NT2/D1 (cell line): ENCODE results near the gene POMGNT2.

ENCODE experiments used
- DNase-seq: peaks from one replicate; pipeline ENCODE4 v3.0.0-alpha.2; 2011; ENCODE audit warnings: low read depth, low spot score
- H3K27me3 ChIP-seq: 2 replicates; pipeline ENCODE4 v1.6.0; 2011; ENCODE audit warnings: mild to moderate bottlenecking; ENCODE audit not compliant: insufficient read length, insufficient read depth
- H3K36me3 ChIP-seq: 2 replicates; pipeline ENCODE4 v1.6.1; 2011; ENCODE audit warnings: mild to moderate bottlenecking, low read length, mixed read lengths; ENCODE audit not compliant: insufficient read depth, insufficient read length
- H3K4me1 ChIP-seq: 2 replicates; pipeline ENCODE4 v1.5.1; 2011; ENCODE audit not compliant: insufficient read depth, insufficient read length
- H3K4me3 ChIP-seq: 2 replicates; pipeline ENCODE4 v1.5.1; 2011; ENCODE audit warnings: low read depth; ENCODE audit not compliant: insufficient read length
- H3K9ac ChIP-seq: 2 replicates; pipeline ENCODE4 v1.6.0; 2011; ENCODE audit warnings: low read depth; ENCODE audit not compliant: insufficient read length
- H3K9me3 ChIP-seq: 2 replicates; pipeline ENCODE4 v1.5.1; 2011; ENCODE audit warnings: mild to moderate bottlenecking, low read length; ENCODE audit not compliant: insufficient read depth
- SUZ12 ChIP-seq: IDR thresholded peaks from 2 replicates; pipeline ENCODE4 v1.6.1; 2011; ENCODE audit not compliant: insufficient read length, insufficient read depth; ENCODE audit errors: extremely low read depth
- YY1 ChIP-seq: IDR thresholded peaks from 2 replicates; pipeline ENCODE4 v1.6.1; 2011; ENCODE audit not compliant: insufficient read length, insufficient read depth
- ZNF274 ChIP-seq: IDR thresholded peaks from 2 replicates; pipeline ENCODE4 v1.6.1; 2011; ENCODE audit warnings: mild to moderate bottlenecking, low read depth, low read length

The POMGNT2 gene

GRCh38 chr3:43031889-43032545 is 73.9 kb downstream of the POMGNT2 start:
- Histone ChIP-seq H3K9me3 (peaks cover 14% of the 10 kb centered on the region; the same call in 1 of the 2 replicates), H3K4me3 (no peak overlapping the region), H3K36me3 (peaks cover 4% of the 10 kb centered on the region), H3K27me3 (no peaks in the 10 kb centered on the region), H3K4me1 (no peaks in the 10 kb centered on the region), H3K9ac (no peak overlapping the region)
- no peak for DNase-seq
- TF ChIP-seq SUZ12, result no peak
- no peak for TF ChIP-seq YY1
- no peak for TF ChIP-seq ZNF274

DNA sequence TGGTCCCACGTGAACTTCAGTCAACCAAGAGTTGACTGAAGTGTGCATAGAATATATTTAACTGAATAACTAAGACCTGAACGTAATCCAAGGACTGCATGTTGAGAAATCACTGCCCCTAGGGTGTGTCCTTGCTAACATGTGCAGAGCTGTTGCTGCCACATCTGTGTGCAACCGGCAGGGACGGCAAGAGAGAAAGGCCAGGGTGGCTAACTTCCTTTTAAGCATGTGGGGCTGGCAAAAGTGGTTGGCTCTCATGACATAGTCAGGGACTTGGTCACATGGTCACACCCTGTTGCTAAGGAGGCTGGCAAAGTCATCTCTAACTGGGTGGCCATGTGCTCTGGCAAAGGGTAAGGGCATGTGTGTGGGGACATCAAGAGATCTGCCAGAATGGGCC is 74.4 kb downstream of the POMGNT2 start:
- no peak for DNase-seq
- no peak overlapping the region for H3K9ac ChIP-seq
- peaks cover 17% of the 10 kb centered on the region; the same call in 1 of the 2 replicates for H3K9me3 ChIP-seq
- no peaks in the 10 kb centered on the region for H3K4me1 ChIP-seq
- H3K36me3 ChIP-seq, result peaks cover 4% of the 10 kb centered on the region
- TF ChIP-seq SUZ12, result no peak
- no peak for TF ChIP-seq ZNF274
- no peak for TF ChIP-seq YY1
- H3K4me3 ChIP-seq, result no peak overlapping the region
- no peaks in the 10 kb centered on the region for H3K27me3 ChIP-seq

- DNase-seq, result no peak
- no peak overlapping the region for H3K4me3 ChIP-seq
- H3K9me3 ChIP-seq, result peaks cover 17% of the 10 kb centered on the region; the same call in 1 of the 2 replicates
- no peaks in the 10 kb centered on the region for H3K4me1 ChIP-seq
- H3K36me3 ChIP-seq, result peaks cover 4% of the 10 kb centered on the region
- no peak for TF ChIP-seq YY1
- no peak for TF ChIP-seq SUZ12
- TF ChIP-seq ZNF274, result no peak
- no peaks in the 10 kb centered on the region for H3K27me3 ChIP-seq
- no peak overlapping the region for H3K9ac ChIP-seq
Observed at GRCh38 chr3:43030162-43030935, 75.5 kb downstream of the POMGNT2 start.
